Measurements from ENCODE around the gene NAXE. TPM values are rescaled to one million over a fixed set of nuclear protein-coding genes. Genes with fewer than 3 reads are reported as not detected.

NAXE gene
- total RNA-seq, 1 donor from 2014 or later = 48.5 TPM

DNA sequence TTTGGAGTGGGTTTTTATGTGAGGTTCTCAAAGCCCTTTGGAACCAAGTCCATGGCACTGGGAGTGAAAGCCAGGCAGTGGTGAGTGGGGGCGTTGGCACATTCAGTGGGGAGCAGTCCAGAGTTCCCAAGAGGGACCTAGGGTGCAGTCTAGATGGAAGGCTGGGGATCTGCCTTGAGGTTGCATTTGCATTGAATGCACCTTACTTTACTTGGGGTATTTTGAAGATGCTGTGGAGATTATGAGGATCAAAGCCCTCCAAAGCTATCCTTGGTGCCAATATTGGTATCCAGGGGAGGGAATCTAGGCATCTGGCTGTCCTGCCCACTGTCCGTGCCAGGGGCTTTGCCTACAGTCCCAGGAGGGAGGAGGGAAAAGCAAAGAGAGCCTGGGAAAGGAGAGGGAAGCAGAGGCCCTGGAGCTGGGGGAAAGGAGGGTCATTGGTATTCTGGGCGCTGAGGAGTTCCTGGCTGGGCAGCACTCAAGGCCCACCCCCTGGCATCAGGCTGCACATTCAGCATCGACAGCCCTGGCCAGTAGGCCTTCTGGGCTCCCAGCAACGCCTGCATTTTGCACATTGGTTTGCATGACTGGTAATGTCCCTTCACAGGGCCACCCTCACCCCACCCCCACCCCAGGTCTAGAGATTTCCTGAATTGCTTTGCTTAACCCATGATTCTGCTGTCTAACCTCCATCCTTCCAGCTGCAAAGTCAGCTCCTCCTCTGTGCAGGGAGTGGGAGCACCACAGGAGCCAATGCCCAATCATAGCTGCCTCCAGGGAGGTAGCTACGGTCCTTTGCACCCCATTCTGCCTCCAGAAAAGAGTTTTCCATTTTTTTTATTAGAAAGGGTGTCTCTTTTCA is 49.5 kb downstream of the NAXE start:
- Mint-ChIP-seq H3K27ac (ENCODE audit: unreplicated experiment) (peak overlapping the region; percentile 55), H3K36me3 (ENCODE audit: low read depth, unreplicated experiment) (peaks cover 3% of the 10 kb centered on the region), H3K4me3 (ENCODE audit: unreplicated experiment) (peak overlapping the region; percentile 77), H3K4me1 (ENCODE audit: low read depth, unreplicated experiment) (peaks cover 8% of the 10 kb centered on the region), H3K27me3 (ENCODE audit: low read depth, unreplicated experiment) (peaks cover 81% of the 10 kb centered on the region), H3K9me3 (ENCODE audit: unreplicated experiment) (no peaks in the 10 kb centered on the region)
- Histone ChIP-seq H3K27me3 (ENCODE audit: insufficient read depth, low read length) (peaks cover 83% of the 10 kb centered on the region), H3K79me2 (ENCODE audit: insufficient read depth, low read length) (no peaks in the 10 kb centered on the region), H3K4me1 (ENCODE audit: insufficient read depth, low read length) (peaks cover 7% of the 10 kb centered on the region), H2AFZ (ENCODE audit: low read depth, low read length) (no peak overlapping the region), H3K27ac (ENCODE audit: low read depth, low read length) (no peak overlapping the region), H3K4me2 (ENCODE audit: low read length) (peak overlapping the region; percentile 77), H3K9me3 (ENCODE audit: insufficient read depth, low read depth, low read length) (peaks cover 2% of the 10 kb centered on the region), H3K36me3 (ENCODE audit: insufficient read depth, low read length) (no peaks in the 10 kb centered on the region), H4K20me1 (ENCODE audit: insufficient read depth, low read length) (peaks cover 16% of the 10 kb centered on the region), H3K9ac (ENCODE audit: low read length) (no peak overlapping the region), H3K4me3 (ENCODE audit: insufficient read depth, low read depth, low read length) (peak overlapping the region; percentile 33)
- no peak for TF ChIP-seq EZH2 (IDR thresholded peaks at IDR 0.05; ENCODE audit: insufficient read depth, low read length)
- TF ChIP-seq, protein P1, sequence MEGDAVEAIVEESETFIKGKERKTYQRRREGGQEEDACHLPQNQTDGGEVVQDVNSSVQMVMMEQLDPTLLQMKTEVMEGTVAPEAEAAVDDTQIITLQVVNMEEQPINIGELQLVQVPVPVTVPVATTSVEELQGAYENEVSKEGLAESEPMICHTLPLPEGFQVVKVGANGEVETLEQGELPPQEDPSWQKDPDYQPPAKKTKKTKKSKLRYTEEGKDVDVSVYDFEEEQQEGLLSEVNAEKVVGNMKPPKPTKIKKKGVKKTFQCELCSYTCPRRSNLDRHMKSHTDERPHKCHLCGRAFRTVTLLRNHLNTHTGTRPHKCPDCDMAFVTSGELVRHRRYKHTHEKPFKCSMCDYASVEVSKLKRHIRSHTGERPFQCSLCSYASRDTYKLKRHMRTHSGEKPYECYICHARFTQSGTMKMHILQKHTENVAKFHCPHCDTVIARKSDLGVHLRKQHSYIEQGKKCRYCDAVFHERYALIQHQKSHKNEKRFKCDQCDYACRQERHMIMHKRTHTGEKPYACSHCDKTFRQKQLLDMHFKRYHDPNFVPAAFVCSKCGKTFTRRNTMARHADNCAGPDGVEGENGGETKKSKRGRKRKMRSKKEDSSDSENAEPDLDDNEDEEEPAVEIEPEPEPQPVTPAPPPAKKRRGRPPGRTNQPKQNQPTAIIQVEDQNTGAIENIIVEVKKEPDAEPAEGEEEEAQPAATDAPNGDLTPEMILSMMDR (IDR thresholded peaks at IDR 0.05; ENCODE audit: insufficient read depth, low read depth, low read length) = no peak
- DNase-seq (ENCODE audit: low read depth) = no peak
- no peak for FAIRE-seq

DNA sequence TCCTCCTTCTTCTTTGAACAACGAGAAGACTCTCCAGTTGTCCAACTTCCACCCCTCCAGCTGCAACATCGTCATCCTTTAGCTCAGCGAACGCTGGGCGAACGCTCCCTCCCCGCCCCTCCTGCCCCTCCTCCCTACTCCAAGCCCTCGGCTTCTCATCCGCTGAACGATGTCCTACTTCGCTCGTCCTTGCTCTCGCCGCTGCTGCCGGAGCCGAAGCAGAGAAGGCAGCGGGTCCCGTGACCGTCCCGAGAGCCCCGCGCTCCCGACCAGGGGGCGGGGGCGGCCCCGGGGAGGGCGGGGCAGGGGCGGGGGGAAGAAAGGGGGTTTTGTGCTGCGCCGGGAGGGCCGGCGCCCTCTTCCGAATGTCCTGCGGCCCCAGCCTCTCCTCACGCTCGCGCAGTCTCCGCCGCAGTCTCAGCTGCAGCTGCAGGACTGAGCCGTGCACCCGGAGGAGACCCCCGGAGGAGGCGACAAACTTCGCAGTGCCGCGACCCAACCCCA is 50.2 kb downstream of the NAXE start, which contains the start of gene BCAN:
Gene BCAN (plus strand): TSS at position 357 of the 504 bp plus-strand sequence. CDS start 3,938 bp downstream, outside the sequence.
- H3K9ac ChIP-seq (ENCODE audit: low read length) = no peak within 1 kb of the TSS
- TF ChIP-seq, protein P1 (IDR thresholded peaks at IDR 0.05; ENCODE audit: insufficient read depth, low read depth, low read length) = no peak
- no peak for TF ChIP-seq EZH2 (IDR thresholded peaks at IDR 0.05; ENCODE audit: insufficient read depth, low read length)
- Mint-ChIP-seq H3K36me3 (ENCODE audit: low read depth, unreplicated experiment) (peaks cover 3% of the 10 kb centered on the region), H3K4me3 (ENCODE audit: unreplicated experiment) (peak within 1 kb of the TSS; percentile 77), H3K4me1 (ENCODE audit: low read depth, unreplicated experiment) (peaks cover 8% of the 10 kb centered on the region), H3K27ac (ENCODE audit: unreplicated experiment) (peak within 1 kb of the TSS; percentile 55), H3K9me3 (ENCODE audit: unreplicated experiment) (no peaks in the 10 kb centered on the region), H3K27me3 (ENCODE audit: low read depth, unreplicated experiment) (peaks cover 76% of the 10 kb centered on the region)
- no peaks in the 10 kb centered on the region for H3K36me3 ChIP-seq (ENCODE audit: insufficient read depth, low read length)
- no peaks in the 10 kb centered on the region for H3K79me2 ChIP-seq (ENCODE audit: insufficient read depth, low read length)
- peaks cover 7% of the 10 kb centered on the region for H3K4me1 ChIP-seq (ENCODE audit: insufficient read depth, low read length)
- H3K27me3 ChIP-seq (ENCODE audit: insufficient read depth, low read length) = peaks cover 85% of the 10 kb centered on the region
- peak within 1 kb of the TSS; percentile 33 for H3K4me3 ChIP-seq (ENCODE audit: insufficient read depth, low read depth, low read length)
- peaks cover 16% of the 10 kb centered on the region for H4K20me1 ChIP-seq (ENCODE audit: insufficient read depth, low read length)
- peaks cover 3% of the 10 kb centered on the region for H3K9me3 ChIP-seq (ENCODE audit: insufficient read depth, low read depth, low read length)
- H2AFZ ChIP-seq (ENCODE audit: low read depth, low read length) = no peak within 1 kb of the TSS
- DNase-seq (ENCODE audit: low read depth) = no peak
- FAIRE-seq = no peak
- H3K4me2 ChIP-seq (ENCODE audit: low read length) = peak within 1 kb of the TSS; percentile 77
- no peak within 1 kb of the TSS for H3K27ac ChIP-seq (ENCODE audit: low read depth, low read length)
